K562 (cell line): Measurements from ENCODE around the gene C19orf85. TPM values are rescaled to one million over a fixed set of nuclear protein-coding genes. Genes with fewer than 3 reads are reported as not detected.
A peak's percentile ranks its signal among the peaks of the same experiment; 100 is the strongest.

Experiments
- ARID1B ChIP-seq: fragments of 450-650 bp; IDR thresholded peaks from 2 replicates; pipeline ENCODE4 v1.6.1; 2016; ENCODE audit warnings: antibody characterized with exemption, mild to moderate bottlenecking, inconsistent platforms
- CBFA2T2 ChIP-seq: fragments of 450-650 bp; conservative IDR thresholded peaks from 2 replicates; pipeline ENCODE4 v1.6.1; 2017; ENCODE audit warnings: mild to moderate bottlenecking
- CBFB ChIP-seq: sonication (generic); formaldehyde crosslinking; IDR thresholded peaks from 2 replicates; pipeline ENCODE4 v1.4.0; 2020; ENCODE audit warnings: mild to moderate bottlenecking, missing genetic modification reagents
- CHAMP1 ChIP-seq: fragments of 450-650 bp; IDR thresholded peaks from 2 replicates; pipeline ENCODE4 v1.6.1; 2016; ENCODE audit warnings: mild to moderate bottlenecking
- E2F3 ChIP-seq: fragments of 250-450 bp; sonication (Bioruptor Pico); IDR thresholded peaks from 2 replicates; pipeline ENCODE4 v1.4.0; 2020; ENCODE audit warnings: mild to moderate bottlenecking
- HCFC1 ChIP-seq: IDR thresholded peaks from 2 replicates; pipeline ENCODE4 v1.6.1; 2012; ENCODE audit warnings: low read depth, low read length, improper control_type of control experiment
- HNRNPK ChIP-seq: fragments of 200-400 bp; formaldehyde crosslinking; IDR thresholded peaks from one replicate; pipeline ENCODE4 v1.6.1; 2018; ENCODE audit warnings: mild to moderate bottlenecking, low read depth, low read length; ENCODE audit not compliant: poor library complexity, severe bottlenecking
- MBD1 ChIP-seq: fragments of 250-450 bp; sonication (Bioruptor Pico); IDR thresholded peaks from 2 replicates; pipeline ENCODE4 v1.8.0; 2022; ENCODE audit warnings: inconsistent platforms
- PHB2 ChIP-seq: fragments of 450-650 bp; IDR thresholded peaks from 2 replicates; pipeline ENCODE4 v1.6.1; 2017; ENCODE audit warnings: low read depth
- PRMT5 ChIP-seq: sonication (generic); formaldehyde crosslinking; IDR thresholded peaks from 2 replicates; pipeline ENCODE4 v1.5.0; 2020; ENCODE audit warnings: missing genetic modification reagents
- PRPF4 ChIP-seq: fragments of 200-400 bp; formaldehyde crosslinking; IDR thresholded peaks from one replicate; pipeline ENCODE4 v1.6.1; 2017; ENCODE audit warnings: low read length, low read depth, mild to moderate bottlenecking; ENCODE audit not compliant: insufficient read depth, poor library complexity, severe bottlenecking
- ZFP91 ChIP-seq: sonication (generic); formaldehyde crosslinking; IDR thresholded peaks from 2 replicates; pipeline ENCODE4 v1.8.0; 2022; ENCODE audit warnings: mild to moderate bottlenecking, missing genetic modification reagents
- ZNF668 ChIP-seq: fragments of 250-450 bp; sonication (Bioruptor Pico); IDR thresholded peaks from 2 replicates; pipeline ENCODE4 v1.8.0; 2022; ENCODE audit warnings: mild to moderate bottlenecking, inconsistent platforms
- polyA plus RNA-seq, 8 experiments: library from polyadenylated mRNA; depleted of rRNA in 4 of 8; stranded (reverse) in 5 of 8; unstranded in 3 of 8; fragments of >200 nt; fragmentation: Nextera tagmentation in 2 of 8; fragmentation: Illumina TruSeq in 1 of 8; extraction: Ambion mirVana in 2 of 8; extraction: Trizol in 1 of 8; gene quantifications; 2 replicates each; pipeline versions ENCODE4 v1.2.1 to v1.2.3, GENCODE V29; 2011 to 2014; ENCODE audit warnings: inconsistent platforms in 1 of 8, missing spikeins in 1 of 8
- total RNA-seq, 7 experiments: library from RNA; depleted of rRNA in 6 of 7; stranded (reverse); fragments of >200 nt in 6 of 7; fragmentation: Illumina TruSeq in 2 of 7; extraction: Trizol in 2 of 7; gene quantifications; 2 replicates each; pipeline versions ENCODE4 v1.2.1 to v1.2.3, GENCODE V29; 2011 to 2021; ENCODE audit warnings: low replicate concordance in 1 of 7

Gene C19orf85
- total and polyA plus RNA-seq, 9 of the 15 experiments (the other 6 are each of a cell fraction or from before 2014, with no cell fraction given), result not detected

GRCh38 chr19:55467236-55468053 lies 2.9 kb upstream of the C19orf85 start (continued):
- TF ChIP-seq ZFP91 (CRISPR knock-in tag) (0 out of 2 replicates have a peak, but pooled peaks have one; percentile 15), CHAMP1 (no peak), HCFC1 (0 out of 2 replicates have a peak, but pooled peaks have one; percentile 4), HNRNPK (no peak), PHB2 (peak; percentile 46; the same call in 1 of the 2 replicates), MBD1 (CRISPR knock-in tag) (no peak), PRMT5 (CRISPR knock-in tag) (no peak), ARID1B (peak; percentile 98), E2F3 (CRISPR knock-in tag) (no peak), ZNF668 (CRISPR knock-in tag) (no peak), CBFA2T2 (peak; percentile 89), PRPF4 (no peak), CBFB (CRISPR knock-in tag) (peak; percentile 19; the same call in 1 of the 2 replicates)
